Mononuclear cell (primary cell): Measurements from ENCODE around the gene LRRFIP1. TPM values are rescaled to one million over a fixed set of nuclear protein-coding genes. Genes with fewer than 3 reads are reported as not detected.
"Not testable (repeated sequence)": the region's sequence is repeated elsewhere in the genome, so short reads cannot be mapped to it uniquely, and the experiment has no call there.

Experiments
- H3K27me3 ChIP-seq: 2 replicates; pipeline ENCODE4 v1.6.0; 2011; ENCODE audit warnings: low read length, control low read depth; ENCODE audit not compliant: insufficient read depth
- H3K4me1 ChIP-seq: 2 replicates; pipeline ENCODE4 v1.5.1; 2011; ENCODE audit warnings: mild to moderate bottlenecking, low read length, control low read depth; ENCODE audit not compliant: insufficient read depth
- H3K4me3 ChIP-seq: 2 replicates; pipeline ENCODE4 v1.5.1; 2011; ENCODE audit warnings: mild to moderate bottlenecking, low read length, moderate library complexity
- H3K9me3 ChIP-seq: 2 replicates; pipeline ENCODE4 v1.5.1; 2011; ENCODE audit warnings: low read depth, mild to moderate bottlenecking, control low read depth, low read length
- total RNA-seq: library from RNA; depleted of rRNA; stranded (reverse); fragments of >200 nt; gene quantifications from one replicate; pipeline ENCODE4 v1.2.3, GENCODE V29; 2012

The LRRFIP1 gene
- total RNA-seq, 1 donor = 128 TPM

DNA sequence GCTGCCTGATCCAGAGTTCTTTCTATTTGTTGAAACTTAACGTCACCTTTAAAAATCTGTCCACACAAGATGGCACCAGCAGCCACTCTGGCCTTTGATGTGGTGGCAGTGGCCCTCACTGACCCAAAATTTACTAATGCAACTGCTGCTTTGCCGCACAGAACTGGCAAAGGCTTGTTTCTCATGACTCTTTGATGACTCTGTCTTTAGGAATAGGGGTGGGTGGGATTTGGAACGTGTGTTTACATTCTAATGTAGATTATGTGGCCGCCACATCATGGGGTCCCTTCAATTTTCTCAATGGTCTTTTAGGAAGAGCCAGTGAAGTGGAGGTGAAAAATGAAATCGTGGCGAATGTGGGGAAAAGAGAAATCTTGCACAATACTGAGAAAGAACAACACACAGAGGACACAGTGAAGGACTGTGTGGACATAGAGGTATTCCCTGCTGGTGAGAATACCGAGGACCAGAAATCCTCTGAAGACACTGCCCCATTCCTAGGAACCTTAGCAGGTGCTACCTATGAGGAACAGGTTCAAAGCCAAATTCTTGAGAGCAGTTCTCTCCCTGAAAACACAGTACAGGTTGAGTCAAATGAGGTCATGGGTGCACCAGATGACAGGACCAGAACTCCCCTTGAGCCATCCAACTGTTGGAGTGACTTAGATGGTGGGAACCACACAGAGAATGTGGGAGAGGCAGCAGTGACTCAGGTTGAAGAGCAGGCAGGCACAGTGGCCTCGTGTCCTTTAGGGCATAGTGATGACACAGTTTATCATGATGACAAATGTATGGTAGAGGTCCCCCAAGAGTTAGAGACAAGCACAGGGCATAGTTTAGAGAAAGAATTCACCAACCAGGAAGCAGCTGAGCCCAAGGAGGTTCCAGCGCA lies 135.2 kb downstream of the LRRFIP1 start:
- H3K4me1 ChIP-seq, H3K27me3 ChIP-seq, H3K9me3 ChIP-seq, H3K4me3 ChIP-seq: not testable (repeated sequence)

DNA sequence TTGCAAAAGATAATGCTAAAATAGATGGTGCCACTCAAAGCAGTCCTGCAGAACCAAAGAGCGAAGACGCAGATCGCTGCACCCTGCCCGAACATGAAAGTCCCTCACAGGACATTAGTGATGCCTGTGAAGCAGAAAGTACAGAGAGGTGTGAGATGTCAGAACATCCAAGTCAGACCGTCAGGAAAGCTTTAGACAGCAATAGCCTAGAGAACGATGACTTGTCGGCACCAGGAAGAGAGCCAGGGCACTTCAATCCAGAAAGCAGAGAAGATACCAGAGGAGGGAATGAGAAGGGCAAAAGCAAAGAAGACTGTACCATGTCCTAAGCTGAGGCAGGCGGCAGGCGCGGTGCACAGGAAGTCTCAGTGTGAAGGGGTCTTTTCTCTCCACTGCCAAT lies 136.4 kb downstream of the LRRFIP1 start:
- no peaks in the 10 kb centered on the region for H3K9me3 ChIP-seq
- H3K4me1 ChIP-seq = no peaks in the 10 kb centered on the region
- H3K27me3 ChIP-seq = no peaks in the 10 kb centered on the region
- H3K4me3 ChIP-seq = no peak overlapping the region

DNA sequence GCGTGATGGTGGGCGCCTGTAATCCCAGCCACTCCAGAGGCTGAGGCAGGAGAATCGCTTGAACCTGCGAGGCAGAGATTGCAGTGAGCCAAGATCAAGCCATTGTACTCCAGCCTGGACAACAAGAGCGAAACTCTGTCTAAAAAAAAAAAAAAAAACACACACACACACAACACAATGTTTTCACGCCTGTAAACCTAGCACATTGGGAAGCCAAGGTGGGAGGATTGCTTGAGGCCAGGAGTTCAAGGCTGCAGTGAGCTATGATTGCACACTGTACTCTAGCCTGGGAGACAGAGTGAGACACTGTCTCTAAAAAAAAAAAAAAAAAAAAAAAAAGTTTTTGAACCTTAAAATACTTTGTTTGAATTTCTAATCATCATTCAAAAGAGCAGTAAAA lies 137.7 kb downstream of the LRRFIP1 start:
- not testable (repeated sequence) for H3K9me3 ChIP-seq, H3K27me3 ChIP-seq, H3K4me3 ChIP-seq, H3K4me1 ChIP-seq

DNA sequence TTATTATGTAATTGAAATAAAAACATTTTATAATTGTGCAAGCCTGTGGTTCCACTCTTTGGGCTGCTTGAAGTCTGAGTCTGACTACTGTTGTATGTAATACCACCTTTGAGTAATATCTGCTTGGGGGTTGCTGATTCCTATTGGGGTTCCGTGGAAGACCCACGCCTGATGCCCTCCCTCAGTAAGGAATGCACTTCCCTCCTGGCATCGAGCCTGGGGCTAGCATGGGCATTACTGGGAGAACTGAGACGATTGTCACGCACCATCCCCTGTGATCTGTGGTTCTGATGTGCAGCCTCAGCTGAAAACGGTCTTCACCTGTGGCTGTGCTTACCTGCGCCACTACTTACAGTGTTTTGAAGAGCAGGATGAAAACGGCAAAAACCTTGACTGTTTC lies 138.5 kb downstream of the LRRFIP1 start:
- H3K4me1 ChIP-seq = no peaks in the 10 kb centered on the region
- H3K9me3 ChIP-seq = no peaks in the 10 kb centered on the region
- no peak overlapping the region for H3K4me3 ChIP-seq
- H3K27me3 ChIP-seq = no peaks in the 10 kb centered on the region

DNA sequence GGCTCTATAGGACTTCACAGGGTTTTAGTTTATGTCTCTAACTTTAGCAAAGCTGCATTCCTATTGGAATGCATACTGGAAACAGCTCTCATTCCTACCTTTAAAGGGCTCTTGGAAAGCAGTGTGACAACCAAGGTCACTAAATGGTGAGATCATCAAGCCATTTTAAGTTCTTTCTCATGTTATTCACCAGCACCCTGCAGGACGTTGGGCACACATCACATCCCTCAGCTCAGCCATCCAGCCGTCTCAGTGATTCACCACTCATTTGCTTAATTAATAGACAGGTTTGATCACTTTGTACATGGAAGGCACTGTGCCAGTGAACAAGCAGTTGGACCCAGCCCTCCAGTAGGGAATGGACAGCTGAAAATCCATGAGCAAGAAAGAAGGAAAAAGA lies 139.0 kb downstream of the LRRFIP1 start:
- H3K4me1 ChIP-seq = no peaks in the 10 kb centered on the region
- no peaks in the 10 kb centered on the region for H3K27me3 ChIP-seq
- no peaks in the 10 kb centered on the region for H3K9me3 ChIP-seq
- no peak overlapping the region for H3K4me3 ChIP-seq

DNA sequence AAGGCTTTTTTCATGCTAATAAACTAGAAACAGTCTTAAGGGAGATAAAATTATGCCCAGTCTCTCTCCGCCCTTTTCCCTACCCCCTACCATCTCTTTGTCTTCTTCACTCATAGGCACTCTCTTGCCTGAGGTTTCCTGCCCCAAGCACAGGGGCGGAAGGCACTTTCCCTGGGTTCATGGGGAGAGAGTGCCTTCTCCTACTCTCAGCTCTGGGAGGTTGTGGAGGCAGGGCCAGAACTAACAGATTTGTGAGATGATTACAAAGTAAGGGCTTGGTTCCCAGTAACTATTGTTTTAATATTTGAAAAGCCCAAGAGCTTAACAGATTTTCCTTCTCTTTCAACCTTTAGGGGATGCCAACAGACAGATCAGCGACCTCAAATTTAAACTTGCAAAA lies 145.1 kb downstream of the LRRFIP1 start:
- Histone ChIP-seq H3K27me3 (no peaks in the 10 kb centered on the region), H3K4me3 (no peak overlapping the region), H3K4me1 (no peaks in the 10 kb centered on the region), H3K9me3 (no peaks in the 10 kb centered on the region)

DNA sequence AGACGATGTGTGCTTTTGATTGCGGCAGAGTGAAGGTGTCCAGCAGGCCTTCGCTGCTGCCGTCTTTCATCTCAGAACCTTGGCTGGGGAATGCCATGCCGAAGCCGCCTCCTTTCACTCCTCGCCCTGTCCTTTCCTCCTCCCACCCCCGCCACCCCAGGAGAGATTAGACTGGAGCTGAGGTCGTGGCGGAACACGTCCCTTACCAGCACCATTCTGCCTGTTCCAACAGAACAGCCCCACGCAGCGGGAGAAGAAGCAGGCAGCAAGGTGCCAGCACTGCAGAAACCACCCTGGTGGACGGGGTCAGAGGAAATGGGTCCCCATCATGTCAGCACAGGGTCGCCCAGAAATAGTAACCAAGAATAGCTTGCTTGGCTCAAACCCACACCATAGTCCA lies 146.4 kb downstream of the LRRFIP1 start:
- no peaks in the 10 kb centered on the region for H3K4me1 ChIP-seq

DNA sequence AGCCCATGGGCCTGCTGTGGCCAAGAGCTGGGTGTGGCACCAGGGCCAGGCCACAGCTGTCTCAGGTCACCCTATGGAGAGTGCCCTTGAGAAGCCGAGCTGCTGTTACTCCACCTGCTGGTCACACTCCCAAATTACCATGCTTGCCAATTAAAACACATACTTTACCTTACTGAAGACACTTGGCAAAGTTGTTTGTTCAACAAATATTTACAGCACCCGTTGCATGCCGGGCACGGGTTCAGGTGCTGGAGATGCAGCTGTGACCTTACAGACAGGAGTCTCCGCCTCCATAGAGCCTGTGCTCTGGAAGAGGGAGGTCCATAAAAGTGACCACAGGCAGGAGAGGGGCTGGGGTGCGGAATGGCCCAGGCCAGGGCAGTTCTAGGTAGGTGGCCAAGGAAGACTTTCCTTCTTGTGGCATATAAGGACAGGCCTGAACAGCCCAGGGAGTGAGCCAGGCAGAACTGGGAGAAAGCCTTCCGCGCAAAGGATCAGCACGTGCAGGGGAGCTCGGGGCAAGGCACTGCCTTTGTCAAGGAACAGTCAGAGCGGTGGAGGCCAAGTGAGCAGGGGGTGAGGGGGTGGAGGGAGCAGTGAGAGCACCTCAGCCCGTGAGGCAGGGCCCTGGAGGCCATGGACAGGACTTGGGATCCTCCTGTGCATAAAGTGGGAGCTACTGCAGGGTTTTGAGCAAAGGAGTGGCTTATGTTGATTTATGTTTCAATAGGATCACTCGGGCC lies 147.6 kb downstream of the LRRFIP1 start:
- Histone ChIP-seq H3K4me1 (no peaks in the 10 kb centered on the region), H3K9me3 (no peaks in the 10 kb centered on the region), H3K27me3 (no peaks in the 10 kb centered on the region), H3K4me3 (no peak overlapping the region)

More for the DNA sequence above, 146.4 kb downstream of the LRRFIP1 start:
- H3K9me3 ChIP-seq = no peaks in the 10 kb centered on the region
- no peak overlapping the region for H3K4me3 ChIP-seq
- H3K27me3 ChIP-seq = no peaks in the 10 kb centered on the region

DNA sequence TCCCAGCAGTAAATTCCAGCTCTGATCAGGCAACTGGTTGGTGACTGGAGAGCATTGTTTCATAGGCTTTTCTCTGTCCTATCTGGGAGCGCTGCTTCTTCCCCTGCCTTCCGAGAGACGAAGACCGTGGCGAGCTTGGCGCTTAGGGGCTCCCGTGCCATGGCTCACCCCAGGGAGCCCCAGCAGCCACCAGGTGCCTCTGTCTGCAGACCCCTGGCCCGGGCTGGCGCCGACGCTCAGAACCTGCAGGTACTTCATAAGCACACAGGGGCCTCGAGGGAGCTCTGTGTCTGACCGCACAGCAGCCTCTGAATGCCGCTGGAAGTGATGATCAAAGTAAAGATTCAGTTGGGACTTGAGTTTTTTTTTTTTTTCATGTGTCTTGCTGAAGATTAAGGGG lies 152.1 kb downstream of the LRRFIP1 start:
- H3K4me1 ChIP-seq = no peaks in the 10 kb centered on the region
- H3K4me3 ChIP-seq = no peak overlapping the region
- no peaks in the 10 kb centered on the region for H3K27me3 ChIP-seq
- no peaks in the 10 kb centered on the region for H3K9me3 ChIP-seq

DNA sequence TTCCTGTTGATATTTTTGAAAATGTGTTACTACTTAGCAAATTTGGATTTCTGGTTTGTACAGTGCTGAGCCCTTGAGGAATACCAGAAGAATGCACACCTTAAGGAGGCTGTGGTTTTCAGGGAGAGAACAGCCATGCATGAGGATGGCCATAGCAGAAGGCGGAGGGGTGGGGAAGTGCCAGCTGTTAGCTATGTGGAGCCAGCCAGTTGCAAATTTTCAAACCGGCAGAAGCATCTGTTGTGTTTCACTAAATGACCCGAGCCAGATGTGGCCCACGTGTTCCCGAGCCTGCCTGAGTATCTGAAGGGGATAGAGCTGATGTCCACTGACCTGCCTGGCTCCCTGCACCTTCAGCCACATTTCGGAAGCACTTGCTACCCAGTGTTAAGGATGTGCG lies 154.8 kb downstream of the LRRFIP1 start:
- no peaks in the 10 kb centered on the region for H3K9me3 ChIP-seq
- H3K4me3 ChIP-seq = no peak overlapping the region
- no peaks in the 10 kb centered on the region for H3K4me1 ChIP-seq
- H3K27me3 ChIP-seq = no peaks in the 10 kb centered on the region

DNA sequence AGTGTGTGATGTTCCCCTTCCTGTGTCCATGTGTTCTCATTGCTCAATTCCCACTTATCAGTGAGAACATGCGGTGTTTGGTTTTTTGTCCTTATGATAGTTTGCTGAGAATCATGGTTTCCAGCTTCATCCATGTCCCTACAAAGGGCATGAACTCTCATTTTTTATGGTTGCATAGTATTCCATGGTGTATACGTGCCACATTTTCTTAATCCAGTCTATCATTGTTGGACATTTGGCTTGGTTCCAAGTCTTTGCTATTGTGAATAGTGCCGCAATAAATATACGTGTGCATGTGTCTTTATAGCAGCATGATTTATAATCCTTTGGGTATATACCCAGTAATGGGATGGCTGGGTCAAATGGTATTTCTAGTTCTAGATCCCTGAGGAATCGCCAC lies 156.3 kb downstream of the LRRFIP1 start:
- not testable (repeated sequence) for H3K4me3 ChIP-seq, H3K9me3 ChIP-seq, H3K27me3 ChIP-seq, H3K4me1 ChIP-seq

DNA sequence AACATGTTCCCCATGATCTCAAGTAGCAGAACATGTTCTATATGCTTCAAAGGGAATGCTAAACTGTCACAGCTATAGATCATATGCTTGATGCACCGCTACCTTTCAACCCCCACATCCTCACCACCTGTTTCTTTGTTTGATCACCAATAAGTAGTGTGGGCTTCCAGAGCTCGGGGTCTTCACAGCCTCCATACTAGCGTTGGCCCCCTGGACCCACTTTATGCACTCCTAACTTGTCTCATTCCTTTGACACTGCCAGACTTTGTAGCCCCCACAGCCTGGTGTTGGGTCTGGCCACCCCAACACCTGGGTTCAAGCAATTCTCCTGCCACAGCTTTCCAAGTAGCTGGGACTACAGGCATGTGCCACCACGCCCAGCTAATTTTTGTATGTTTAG lies 159.5 kb downstream of the LRRFIP1 start:
- H3K27me3 ChIP-seq = no peaks in the 10 kb centered on the region
- no peaks in the 10 kb centered on the region for H3K4me1 ChIP-seq
- no peak overlapping the region for H3K4me3 ChIP-seq
- no peaks in the 10 kb centered on the region for H3K9me3 ChIP-seq

DNA sequence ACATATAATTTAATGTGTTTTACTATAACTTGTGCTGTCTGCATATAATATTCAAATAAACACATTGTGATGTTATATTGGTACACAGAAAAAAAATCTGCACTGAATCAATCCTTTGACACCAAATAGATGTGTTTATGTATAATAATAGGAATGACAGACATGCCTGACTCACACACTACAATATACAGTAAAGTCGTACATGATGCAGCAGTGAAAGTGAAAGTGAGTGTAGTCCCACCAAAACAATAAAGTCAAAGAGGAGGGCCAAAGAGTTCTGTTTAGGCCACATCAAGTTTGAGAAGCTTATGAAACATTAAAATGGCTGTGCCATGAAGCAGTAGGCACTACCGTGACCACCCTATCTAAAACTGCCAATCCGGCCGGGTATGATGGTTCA lies 163.0 kb downstream of the LRRFIP1 start:
- no peak overlapping the region for H3K4me3 ChIP-seq
- no peaks in the 10 kb centered on the region for H3K9me3 ChIP-seq
- H3K27me3 ChIP-seq = no peaks in the 10 kb centered on the region
- no peaks in the 10 kb centered on the region for H3K4me1 ChIP-seq

DNA sequence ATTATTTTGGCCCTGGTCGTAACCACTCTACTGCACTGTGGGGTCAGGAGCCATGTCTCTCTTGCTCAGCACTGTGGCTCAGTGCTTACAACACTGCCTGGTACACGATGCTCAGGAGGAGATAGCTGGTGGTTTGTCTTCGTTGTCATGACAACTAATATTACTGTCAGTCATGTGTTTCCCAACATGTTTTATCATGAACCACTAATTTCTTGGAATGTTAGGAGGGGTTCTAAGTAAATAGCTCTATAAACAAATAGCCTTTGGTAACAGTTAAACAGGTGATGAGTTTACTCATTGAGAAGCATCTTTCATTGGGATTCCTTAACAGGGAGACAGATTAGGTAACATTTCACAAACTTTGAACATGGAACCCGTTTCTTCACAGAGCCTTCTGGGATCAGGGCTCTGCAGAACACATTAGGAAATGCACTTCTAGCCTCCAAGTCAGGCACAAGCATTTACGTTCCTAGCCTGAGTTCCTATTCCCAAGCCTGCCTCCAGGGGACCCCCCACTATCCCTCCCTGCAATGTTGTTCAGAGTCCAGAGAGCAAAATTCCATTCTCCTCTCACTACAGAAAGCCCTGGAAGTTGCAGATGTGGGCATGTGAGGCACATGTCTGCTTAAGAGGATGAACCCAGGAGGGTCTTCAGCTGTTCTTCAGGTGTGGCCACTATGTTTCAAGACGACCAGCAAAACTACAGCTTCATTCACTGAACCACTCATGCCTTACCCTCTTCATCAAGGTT lies 164.8 kb downstream of the LRRFIP1 start:
- Histone ChIP-seq H3K9me3 (no peaks in the 10 kb centered on the region), H3K4me3 (no peak overlapping the region), H3K4me1 (no peaks in the 10 kb centered on the region), H3K27me3 (no peaks in the 10 kb centered on the region)

DNA sequence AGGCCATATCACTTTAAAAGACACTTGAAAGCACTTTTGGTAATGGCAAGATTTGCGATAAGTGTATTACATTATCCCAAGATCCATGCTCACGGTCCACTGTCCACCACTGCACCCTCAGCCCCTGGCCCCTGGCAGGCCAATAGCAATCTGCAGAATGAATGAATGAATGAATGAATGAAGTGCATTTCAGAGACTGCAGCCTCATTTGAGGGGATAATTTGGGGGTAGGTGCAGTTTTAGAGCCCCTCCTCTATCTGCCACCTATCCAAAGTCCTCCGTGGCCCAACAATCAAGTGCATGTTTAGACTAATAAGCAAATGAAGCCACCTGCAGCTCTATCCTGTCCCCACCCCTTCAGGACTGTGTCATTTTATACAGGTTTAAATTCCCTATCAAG lies 169.9 kb downstream of the LRRFIP1 start:
- Histone ChIP-seq H3K9me3 (no peaks in the 10 kb centered on the region), H3K4me3 (no peak overlapping the region), H3K4me1 (no peaks in the 10 kb centered on the region), H3K27me3 (no peaks in the 10 kb centered on the region)
